GM18867 (cell line): ENCODE results near the gene BCAP31.
"Not testable (repeated sequence)": the region's sequence is repeated elsewhere in the genome, so short reads cannot be mapped to it uniquely, and the experiment has no call there.

Experiments used
- ATAC-seq: cut with Tn5 transposase; IDR thresholded peaks from one replicate; pipeline ENCODE4 v1.9.1; 2021; ENCODE audit warnings: mild to moderate bottlenecking, moderate library complexity; ENCODE audit not compliant: unreplicated experiment

BCAP31 gene

GRCh38 chrX:153763298-153763932 is 39.2 kb upstream of the BCAP31 start:
- no peak for ATAC-seq

GRCh38 chrX:153762626-153763173 is 38.5 kb upstream of the BCAP31 start:
- no peak for ATAC-seq

GRCh38 chrX:153761863-153762262 is 37.7 kb upstream of the BCAP31 start:
- ATAC-seq: no peak

- no peak for ATAC-seq
Measured at GRCh38 chrX:153755136-153755535, 30.9 kb upstream of the BCAP31 start.

GRCh38 chrX:153750127-153750774 is 26.1 kb upstream of the BCAP31 start:
- no peak for ATAC-seq

- not testable (repeated sequence) for ATAC-seq
Measured at GRCh38 chrX:153749017-153749416, 24.8 kb upstream of the BCAP31 start.

GRCh38 chrX:153746991-153747390 is 22.8 kb upstream of the BCAP31 start:
- not testable (repeated sequence) for ATAC-seq

- no peak for ATAC-seq
Measured at GRCh38 chrX:153746359-153746758, 22.2 kb upstream of the BCAP31 start.

GRCh38 chrX:153745067-153745433 is 20.9 kb upstream of the BCAP31 start:
- ATAC-seq: not testable (repeated sequence)

- no peak for ATAC-seq
Measured at GRCh38 chrX:153744210-153745066, 20.3 kb upstream of the BCAP31 start.

GRCh38 chrX:153743468-153744209 is 19.5 kb upstream of the BCAP31 start:
- not testable (repeated sequence) for ATAC-seq

GRCh38 chrX:153742796-153743467 is 18.7 kb upstream of the BCAP31 start:
- not testable (repeated sequence) for ATAC-seq

- ATAC-seq: not testable (repeated sequence)
Measured at GRCh38 chrX:153742111-153742510, 17.9 kb upstream of the BCAP31 start.

- no peak for ATAC-seq
Measured at GRCh38 chrX:153741446-153741845, 17.3 kb upstream of the BCAP31 start.

GRCh38 chrX:153740631-153741222 is 16.5 kb upstream of the BCAP31 start:
- no peak for ATAC-seq

GRCh38 chrX:153739754-153740486 is 15.7 kb upstream of the BCAP31 start:
- ATAC-seq: no peak

GRCh38 chrX:153738056-153738605 is 13.9 kb upstream of the BCAP31 start:
- no peak for ATAC-seq

GRCh38 chrX:153736871-153737441 is 12.8 kb upstream of the BCAP31 start:
- no peak for ATAC-seq
